ENCODE data around the gene LAG3. TPM values are rescaled to one million over a fixed set of nuclear protein-coding genes. Genes with fewer than 3 reads are reported as not detected.

LAG3 gene
- total RNA-seq, 1 experiment from 2014 or later, result 3.3 TPM

DNA sequence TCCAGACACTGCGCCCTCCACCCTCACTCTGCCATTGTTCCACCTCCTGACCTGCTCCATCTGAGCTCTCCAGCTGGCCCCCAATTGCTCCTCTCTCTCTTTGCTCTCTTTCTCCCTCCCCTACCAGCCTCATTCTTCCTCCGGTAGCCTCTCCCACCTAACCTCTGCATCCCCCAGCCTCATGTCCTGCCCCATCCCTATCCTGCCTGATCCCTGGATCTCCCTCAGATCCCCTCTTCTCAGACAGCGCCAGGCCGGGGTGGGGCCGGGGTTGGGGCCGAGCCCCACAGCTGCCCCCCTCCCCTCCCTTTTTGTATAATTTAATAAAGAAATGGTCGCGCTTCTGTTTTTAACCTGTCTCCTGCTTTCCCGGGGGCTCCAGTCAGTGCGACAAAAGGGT, 1.7 kb upstream of the LAG3 start:
- Histone ChIP-seq H3K4me2 (ENCODE audit: low read length) (no peak overlapping the region), H3K36me3 (ENCODE audit: control insufficient read depth in 1 of 2, insufficient read depth in 2 of 2, low read length in 2 of 2) (peaks cover 9 to 13% of the 10 kb centered on the region in 2 experiments; a peak in 3 of 4 replicates), H2AFZ (ENCODE audit: low read depth, low read length, poor library complexity, severe bottlenecking) (no peak overlapping the region), H3K4me3 (replicated peaks in 1 of 2; ENCODE audit: low read depth in 1 of 2, low read length in 2 of 2) (no peak overlapping the region), H3K9me3 (ENCODE audit: control insufficient read depth in 1 of 2, insufficient read depth in 1 of 2, low read depth in 1 of 2, low read length in 2 of 2) (no peaks in the 10 kb centered on the region), H3K27ac (ENCODE audit: low read depth, low read length) (peak overlapping the region; percentile 22; the same call in 1 of the 2 replicates), H3K9ac (ENCODE audit: low read length) (no peak overlapping the region), H3K27me3 (ENCODE audit: insufficient read depth, low read length) (no peaks in the 10 kb centered on the region), H3K9me2 (ENCODE audit: insufficient read depth) (no peaks in the 10 kb centered on the region), H4K20me1 (ENCODE audit: insufficient read depth) (no peaks in the 10 kb centered on the region), H3K4me1 (ENCODE audit: control insufficient read depth in 1 of 2, insufficient read depth in 2 of 2, low read length in 2 of 2) (peaks cover 21 to 45% of the 10 kb centered on the region in 2 experiments), H3K79me2 (ENCODE audit: insufficient read depth, low read length) (peaks cover 29% of the 10 kb centered on the region)
- intact Hi-C loops (cut with micrococcal nuclease), result no loop called here
- BruUV-seq (replicated peaks), result no TSS peak
- no peak for DNase-seq (ENCODE audit: low read depth, low spot score)
- no peak for ATAC-seq
- CTCF ChIA-PET, result interaction anchor here (0.9 to 1.9 kb wide), 2 partner anchors 14 to 17 kb away, joined by 3 to 13 read pairs; partner anchors contain the start of gene MLF2
- TF ChIP-seq, protein P1, sequence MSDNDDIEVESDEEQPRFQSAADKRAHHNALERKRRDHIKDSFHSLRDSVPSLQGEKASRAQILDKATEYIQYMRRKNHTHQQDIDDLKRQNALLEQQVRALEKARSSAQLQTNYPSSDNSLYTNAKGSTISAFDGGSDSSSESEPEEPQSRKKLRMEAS (IDR thresholded peaks at IDR 0.05), result no peak
- TF ChIP-seq, protein P2, sequence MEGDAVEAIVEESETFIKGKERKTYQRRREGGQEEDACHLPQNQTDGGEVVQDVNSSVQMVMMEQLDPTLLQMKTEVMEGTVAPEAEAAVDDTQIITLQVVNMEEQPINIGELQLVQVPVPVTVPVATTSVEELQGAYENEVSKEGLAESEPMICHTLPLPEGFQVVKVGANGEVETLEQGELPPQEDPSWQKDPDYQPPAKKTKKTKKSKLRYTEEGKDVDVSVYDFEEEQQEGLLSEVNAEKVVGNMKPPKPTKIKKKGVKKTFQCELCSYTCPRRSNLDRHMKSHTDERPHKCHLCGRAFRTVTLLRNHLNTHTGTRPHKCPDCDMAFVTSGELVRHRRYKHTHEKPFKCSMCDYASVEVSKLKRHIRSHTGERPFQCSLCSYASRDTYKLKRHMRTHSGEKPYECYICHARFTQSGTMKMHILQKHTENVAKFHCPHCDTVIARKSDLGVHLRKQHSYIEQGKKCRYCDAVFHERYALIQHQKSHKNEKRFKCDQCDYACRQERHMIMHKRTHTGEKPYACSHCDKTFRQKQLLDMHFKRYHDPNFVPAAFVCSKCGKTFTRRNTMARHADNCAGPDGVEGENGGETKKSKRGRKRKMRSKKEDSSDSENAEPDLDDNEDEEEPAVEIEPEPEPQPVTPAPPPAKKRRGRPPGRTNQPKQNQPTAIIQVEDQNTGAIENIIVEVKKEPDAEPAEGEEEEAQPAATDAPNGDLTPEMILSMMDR (IDR thresholded peaks at IDR 0.05 in 2 of 3, conservative IDR thresholded peaks at IDR 0.05 in 1 of 3; ENCODE audit: borderline replicate concordance in 1 of 3, insufficient read depth in 1 of 3, low read depth in 2 of 3, low read length in 2 of 3), result no peak
- no peak for TF ChIP-seq JUND (IDR thresholded peaks at IDR 0.05)
- no peak for TF ChIP-seq CBX3 (IDR thresholded peaks at IDR 0.05; ENCODE audit: low read depth)
- TF ChIP-seq SIN3A (IDR thresholded peaks at IDR 0.05; ENCODE audit: low read depth), result no peak
- no peak for TF ChIP-seq SP1 (IDR thresholded peaks at IDR 0.05; ENCODE audit: low read depth)
- no peak for TF ChIP-seq FOSL1 (IDR thresholded peaks at IDR 0.05; ENCODE audit: low read depth)
- TF ChIP-seq YY1 (IDR thresholded peaks at IDR 0.05; ENCODE audit: extremely low read depth, insufficient replicate concordance, low read depth, low read length), result no peak
- no peak for TF ChIP-seq POLR2A (IDR thresholded peaks at IDR 0.05; ENCODE audit: borderline replicate concordance, extremely low read depth, insufficient read depth, insufficient read length)
- no peak for TF ChIP-seq POLR2AphosphoS5 (IDR thresholded peaks at IDR 0.05; ENCODE audit: low read depth, low read length)
- no peak for TF ChIP-seq RAD21 (IDR thresholded peaks at IDR 0.05; ENCODE audit: low read depth)
- TF ChIP-seq ZFX (IDR thresholded peaks at IDR 0.05), result no peak
- TF ChIP-seq EZH2 (IDR thresholded peaks at IDR 0.05), result no peak
- no peak for TF ChIP-seq EGR1 (IDR thresholded peaks at IDR 0.05; ENCODE audit: low read depth)
- no peak for TF ChIP-seq SRF (IDR thresholded peaks at IDR 0.05; ENCODE audit: low read depth)
- TF ChIP-seq EZH2phosphoT487 (IDR thresholded peaks at IDR 0.05; ENCODE audit: borderline replicate concordance), result no peak
- TF ChIP-seq, protein P3, sequence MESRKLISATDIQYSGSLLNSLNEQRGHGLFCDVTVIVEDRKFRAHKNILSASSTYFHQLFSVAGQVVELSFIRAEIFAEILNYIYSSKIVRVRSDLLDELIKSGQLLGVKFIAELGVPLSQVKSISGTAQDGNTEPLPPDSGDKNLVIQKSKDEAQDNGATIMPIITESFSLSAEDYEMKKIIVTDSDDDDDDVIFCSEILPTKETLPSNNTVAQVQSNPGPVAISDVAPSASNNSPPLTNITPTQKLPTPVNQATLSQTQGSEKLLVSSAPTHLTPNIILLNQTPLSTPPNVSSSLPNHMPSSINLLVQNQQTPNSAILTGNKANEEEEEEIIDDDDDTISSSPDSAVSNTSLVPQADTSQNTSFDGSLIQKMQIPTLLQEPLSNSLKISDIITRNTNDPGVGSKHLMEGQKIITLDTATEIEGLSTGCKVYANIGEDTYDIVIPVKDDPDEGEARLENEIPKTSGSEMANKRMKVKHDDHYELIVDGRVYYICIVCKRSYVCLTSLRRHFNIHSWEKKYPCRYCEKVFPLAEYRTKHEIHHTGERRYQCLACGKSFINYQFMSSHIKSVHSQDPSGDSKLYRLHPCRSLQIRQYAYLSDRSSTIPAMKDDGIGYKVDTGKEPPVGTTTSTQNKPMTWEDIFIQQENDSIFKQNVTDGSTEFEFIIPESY (IDR thresholded peaks at IDR 0.05; ENCODE audit: extremely low read depth, insufficient replicate concordance, low read length), result no peak
- no peak for TF ChIP-seq TCF7L2 (IDR thresholded peaks at IDR 0.05; ENCODE audit: borderline replicate concordance, extremely low read depth, insufficient read depth, insufficient read length)
- TF ChIP-seq ZNF274 (IDR thresholded peaks at IDR 0.05; ENCODE audit: low read depth, low read length), result no peak
- TF ChIP-seq ELF1 (IDR thresholded peaks at IDR 0.05; ENCODE audit: borderline replicate concordance, low read depth), result no peak
- POLR2A ChIA-PET, result interaction anchor here (1.5 kb wide), 1 partner anchor 18 kb away, joined by 5 read pairs; the partner anchor contains the start of gene MLF2
- RAD21 ChIA-PET (ENCODE audit: low non-redundant PET in 1 of 2, low total read pairs in 2 of 2, uncharacterized antibody in 2 of 2, unreplicated experiment in 2 of 2), result no interaction called here

Data from HCT116 (cell line).